Mesenchymal stem cell (in vitro differentiated cells and primary cell): ENCODE measurements around the gene PARP9.

Source experiments
- DNase-seq: peaks from one replicate; pipeline ENCODE4 v3.0.0-alpha.2; 2013
- H2AFZ ChIP-seq: one replicate; pipeline ENCODE4 v1.6.1; 2013; ENCODE audit warnings: low read depth, mild to moderate bottlenecking, control low read depth, inconsistent platforms, low read length, moderate library complexity
- H2AK5ac ChIP-seq: 2 replicates; pipeline ENCODE4 v1.6.1; 2013; ENCODE audit warnings: low read length, moderate library complexity, mild to moderate bottlenecking, inconsistent platforms; ENCODE audit not compliant: severe bottlenecking
- H2BK120ac ChIP-seq: one replicate; pipeline ENCODE4 v1.6.1; 2013; ENCODE audit warnings: low read depth, mild to moderate bottlenecking, inconsistent platforms, low read length, moderate library complexity
- H2BK12ac ChIP-seq, 2 experiments: one replicate each; pipeline ENCODE4 v1.6.1; 2013; ENCODE audit warnings: inconsistent platforms in 2 of 2, low read length in 2 of 2, mild to moderate bottlenecking in 2 of 2, moderate library complexity in 2 of 2, control low read depth in 1 of 2
- H2BK15ac ChIP-seq: one replicate; pipeline ENCODE4 v1.6.1; 2013; ENCODE audit warnings: mild to moderate bottlenecking, low read depth, inconsistent platforms; ENCODE audit not compliant: poor library complexity, severe bottlenecking
- H2BK5ac ChIP-seq: 2 replicates; pipeline ENCODE4 v1.6.1; 2013; ENCODE audit warnings: low read depth, mild to moderate bottlenecking, low read length, control low read depth, inconsistent platforms; ENCODE audit not compliant: poor library complexity, severe bottlenecking
- H3K14ac ChIP-seq, 2 experiments: one replicate each; pipeline ENCODE4 v1.6.1; 2013; ENCODE audit warnings: inconsistent platforms in 2 of 2, low read length in 2 of 2, control low read depth in 1 of 2, mild to moderate bottlenecking in 1 of 2, moderate library complexity in 1 of 2
- H3K18ac ChIP-seq, 2 experiments: one replicate each; pipeline ENCODE4 v1.6.1; 2013; ENCODE audit warnings: inconsistent platforms in 2 of 2, low read length in 2 of 2, control low read depth in 1 of 2, low read depth in 1 of 2, mild to moderate bottlenecking in 1 of 2
- H3K23ac ChIP-seq, 2 experiments: one replicate each; pipeline ENCODE4 v1.6.1; 2013; ENCODE audit warnings: inconsistent platforms in 2 of 2, low read length in 2 of 2, mild to moderate bottlenecking in 2 of 2, moderate library complexity in 2 of 2, control low read depth in 1 of 2
- H3K27ac ChIP-seq: 2 replicates; pipeline ENCODE4 v1.5.1; 2013; ENCODE audit warnings: mild to moderate bottlenecking, moderate library complexity, low read length, control low read depth, inconsistent platforms; ENCODE audit not compliant: poor library complexity, severe bottlenecking
- H3K27me3 ChIP-seq, 2 experiments: 2 replicates each; pipeline versions ENCODE4 v1.6.1 to v1.7.0; 2013; ENCODE audit warnings: low read length in 2 of 2, mild to moderate bottlenecking in 2 of 2, moderate library complexity in 2 of 2, control low read depth in 1 of 2, inconsistent platforms in 1 of 2; ENCODE audit not compliant: control insufficient read depth in 1 of 2, insufficient read depth in 1 of 2
- H3K36me3 ChIP-seq, 2 experiments: 2 replicates each; pipeline versions ENCODE4 v1.6.1 to v1.7.0; 2013; ENCODE audit warnings: low read length in 2 of 2, control low read depth in 1 of 2, inconsistent platforms in 1 of 2, low read depth in 1 of 2, mild to moderate bottlenecking in 1 of 2; ENCODE audit not compliant: insufficient read depth in 2 of 2, control insufficient read depth in 1 of 2
- H3K4ac ChIP-seq, 2 experiments: one replicate each; pipeline ENCODE4 v1.6.1; 2013; ENCODE audit warnings: inconsistent platforms in 2 of 2, low read length in 2 of 2, mild to moderate bottlenecking in 2 of 2, moderate library complexity in 2 of 2, control low read depth in 1 of 2, low read depth in 1 of 2
- H3K4me1 ChIP-seq: 2 replicates; pipeline ENCODE4 v1.6.1; 2013; ENCODE audit warnings: low read depth, low read length, control low read depth; ENCODE audit not compliant: control insufficient read depth, insufficient read depth
- H3K4me2 ChIP-seq: 2 replicates; pipeline ENCODE4 v1.6.1; 2013; ENCODE audit warnings: low read length, mild to moderate bottlenecking, inconsistent platforms; ENCODE audit not compliant: poor library complexity, severe bottlenecking
- H3K4me3 ChIP-seq, 2 experiments: 2 replicates each; pipeline versions ENCODE4 v1.5.1 to v1.7.0; 2013; ENCODE audit warnings: low read length in 2 of 2, mild to moderate bottlenecking in 2 of 2, control low read depth in 1 of 2, low read depth in 1 of 2; ENCODE audit not compliant: insufficient read depth in 1 of 2
- H3K79me1 ChIP-seq: replicated peaks from 2 replicates; pipeline ENCODE4 v1.6.1; 2013; ENCODE audit warnings: mild to moderate bottlenecking, control low read depth, low read length, inconsistent platforms; ENCODE audit not compliant: poor library complexity, severe bottlenecking
- H3K9ac ChIP-seq: 2 replicates; pipeline ENCODE4 v1.7.0; 2013; ENCODE audit warnings: mild to moderate bottlenecking, low read length, moderate library complexity
- H3K9me3 ChIP-seq: 2 replicates; pipeline ENCODE4 v1.7.0; 2013; ENCODE audit warnings: mild to moderate bottlenecking, low read length; ENCODE audit not compliant: control insufficient read depth
- H4K8ac ChIP-seq: one replicate; pipeline ENCODE4 v1.6.1; 2013; ENCODE audit warnings: inconsistent platforms, mild to moderate bottlenecking, low read length, moderate library complexity
- H4K91ac ChIP-seq: one replicate; pipeline ENCODE4 v1.6.1; 2013; ENCODE audit warnings: mild to moderate bottlenecking, low read length, inconsistent platforms
- WGBS: methylation state at CpG from one replicate; pipeline ENCODE4 v1.1.7; 2013; ENCODE audit warnings: mixed read lengths; 5-methylcytosine and 5-hydroxymethylcytosine counted together

PARP9 gene

DNA sequence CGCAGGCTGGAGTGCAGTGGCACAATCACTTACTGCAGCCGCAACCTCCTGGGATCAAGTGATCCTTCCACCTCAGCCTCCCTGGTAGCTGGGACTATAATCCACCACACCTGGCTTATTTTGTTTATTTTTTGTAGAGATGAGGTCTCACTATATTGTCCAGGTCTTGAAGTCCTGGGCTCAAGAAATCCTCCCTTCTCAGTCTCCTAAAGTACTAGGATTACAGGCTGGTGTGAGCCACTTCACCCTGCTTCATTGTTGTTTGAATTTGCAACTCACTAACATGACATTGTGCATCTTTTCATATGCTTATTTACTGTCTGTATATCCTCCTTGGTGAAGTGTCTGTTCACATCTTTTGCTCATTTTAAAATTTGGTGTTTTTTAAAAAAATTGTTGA, 23.5 kb upstream of the PARP9 start:
- Histone ChIP-seq H2BK120ac (no peak overlapping the region), H3K23ac (no peak overlapping the region), H2BK15ac (no peak overlapping the region), H3K14ac (no peak overlapping the region), H3K4me3 (no peak overlapping the region), H2AFZ (no peak overlapping the region), H3K27me3 (no peaks in the 10 kb centered on the region), H2AK5ac (no peak overlapping the region), H3K18ac (no peak overlapping the region), H3K27ac (no peak overlapping the region), H3K9ac (no peak overlapping the region), H3K4me1 (no peaks in the 10 kb centered on the region), H2BK5ac (no peak overlapping the region), H4K8ac (no peak overlapping the region), H2BK12ac (no peak overlapping the region), H3K4me2 (no peak overlapping the region), H4K91ac (no peak overlapping the region), H3K4ac (no peak overlapping the region), H3K36me3 (no peaks in the 10 kb centered on the region), H3K9me3 (peaks cover 16% of the 10 kb centered on the region), H3K79me1 (no peaks in the 10 kb centered on the region)
- DNase-seq: no peak
- no CpG with 5 or more reads among the region's 2 CpGs for WGBS

DNA sequence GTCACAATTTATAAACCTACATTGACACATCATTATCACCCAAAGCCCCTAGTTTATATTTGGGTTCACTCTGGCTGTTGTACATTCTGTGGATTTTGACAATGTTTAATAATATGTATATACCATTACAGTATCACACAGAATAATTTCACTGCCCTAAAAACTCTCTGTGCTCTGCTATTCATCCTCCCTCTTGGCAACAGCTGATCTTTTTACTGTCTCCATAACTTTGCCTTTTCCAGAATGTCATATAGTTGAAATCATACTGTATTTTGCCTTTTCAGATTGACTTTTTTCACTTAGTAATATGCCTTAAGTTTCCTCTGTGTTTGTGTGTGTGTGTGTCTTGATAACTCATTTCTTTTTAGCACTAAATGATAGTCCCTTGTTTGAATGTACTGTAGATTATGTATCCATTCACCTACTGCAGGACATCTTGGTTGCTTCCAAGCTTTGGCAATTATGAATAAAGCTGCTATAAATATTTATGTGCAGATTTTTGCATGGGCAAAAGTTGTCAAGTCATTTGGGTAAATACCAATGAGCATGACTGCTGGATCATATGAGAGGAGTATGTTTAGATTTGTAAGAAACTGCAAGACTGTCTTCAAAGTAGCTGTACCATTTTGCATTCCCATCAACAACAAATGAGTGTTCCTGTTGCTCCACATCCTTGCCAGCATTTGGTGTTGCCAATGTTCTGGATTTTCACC, 22.8 kb upstream of the PARP9 start:
- Histone ChIP-seq H3K14ac (no peak overlapping the region), H3K4ac (no peak overlapping the region), H4K8ac (no peak overlapping the region), H2AFZ (no peak overlapping the region), H3K9me3 (peaks cover 22% of the 10 kb centered on the region), H2AK5ac (no peak overlapping the region), H3K4me3 (no peak overlapping the region), H3K4me1 (no peaks in the 10 kb centered on the region), H3K23ac (no peak overlapping the region), H2BK12ac (no peak overlapping the region), H3K9ac (no peak overlapping the region), H3K4me2 (no peak overlapping the region), H3K79me1 (no peaks in the 10 kb centered on the region), H4K91ac (no peak overlapping the region), H3K18ac (no peak overlapping the region), H2BK5ac (no peak overlapping the region), H2BK120ac (no peak overlapping the region), H2BK15ac (no peak overlapping the region), H3K27ac (no peak overlapping the region), H3K27me3 (no peaks in the 10 kb centered on the region), H3K36me3 (no peaks in the 10 kb centered on the region)
- DNase-seq: no peak

DNA sequence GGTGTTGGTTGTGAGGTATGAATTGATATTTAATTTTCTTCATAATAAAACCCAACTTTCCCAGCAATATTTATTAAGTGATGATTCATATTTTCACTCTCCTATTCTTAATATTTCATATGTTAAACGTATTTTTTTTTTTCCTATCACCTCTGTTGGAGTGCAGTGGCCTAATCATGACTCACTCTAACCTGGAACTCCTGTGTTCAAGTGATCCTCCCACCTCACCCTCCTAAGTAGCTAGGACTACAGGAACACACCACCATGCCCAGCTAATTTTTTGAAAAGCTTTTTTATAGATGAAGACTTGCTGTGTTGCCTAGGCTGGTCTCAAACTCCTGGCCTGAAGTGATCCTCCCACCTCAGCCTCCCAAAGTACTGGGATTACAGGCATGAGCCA, 22.0 kb upstream of the PARP9 start:
- no peak overlapping the region for H4K8ac ChIP-seq
- H4K91ac ChIP-seq: no peak overlapping the region
- no peak overlapping the region for H3K9ac ChIP-seq
- H3K79me1 ChIP-seq: no peaks in the 10 kb centered on the region
- no peaks in the 10 kb centered on the region for H3K36me3 ChIP-seq
- no peak overlapping the region for H2BK15ac ChIP-seq
- H3K27me3 ChIP-seq: no peaks in the 10 kb centered on the region
- 67% methylated on average over 1 of the region's 1 CpG for WGBS
- no peak overlapping the region for H3K14ac ChIP-seq
- no peak overlapping the region for H2BK12ac ChIP-seq
- no peak overlapping the region for H3K4me2 ChIP-seq
- no peak overlapping the region for H2AK5ac ChIP-seq
- no peak overlapping the region for H3K4ac ChIP-seq
- no peak overlapping the region for H2AFZ ChIP-seq
- no peak overlapping the region for H3K4me3 ChIP-seq
- H3K18ac ChIP-seq: no peak overlapping the region
- H2BK5ac ChIP-seq: no peak overlapping the region
- H2BK120ac ChIP-seq: no peak overlapping the region
- no peak for DNase-seq
- H3K9me3 ChIP-seq: peaks cover 31% of the 10 kb centered on the region
- no peak overlapping the region for H3K27ac ChIP-seq
- H3K23ac ChIP-seq: no peak overlapping the region
- no peaks in the 10 kb centered on the region for H3K4me1 ChIP-seq

DNA sequence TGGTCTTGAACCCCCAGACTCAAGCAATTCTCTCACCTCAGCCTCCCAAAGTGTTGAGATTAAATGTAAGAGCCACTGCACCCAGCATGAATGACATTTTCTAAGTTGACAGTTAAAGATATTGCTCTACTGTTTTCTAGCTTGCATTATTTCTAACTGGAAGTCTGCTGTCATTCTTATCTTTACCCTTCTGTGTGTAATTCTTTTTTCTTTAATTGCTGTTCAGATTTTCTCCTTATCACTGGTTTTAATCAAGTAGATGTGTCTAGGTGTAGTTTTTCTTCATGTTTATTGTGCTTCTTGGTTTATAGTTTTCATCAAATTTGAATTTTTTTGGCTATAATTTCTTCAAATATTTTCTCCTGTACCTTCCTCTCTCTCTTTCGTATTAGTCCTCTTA, 18.3 kb upstream of the PARP9 start:
- H3K23ac ChIP-seq: no peak overlapping the region
- no peaks in the 10 kb centered on the region for H3K27me3 ChIP-seq
- H3K4me3 ChIP-seq: no peak overlapping the region
- WGBS: no CpG with 5 or more reads among the region's 1 CpG
- no peaks in the 10 kb centered on the region for H3K79me1 ChIP-seq
- H2AFZ ChIP-seq: no peak overlapping the region
- H3K4ac ChIP-seq: no peak overlapping the region
- H4K8ac ChIP-seq: no peak overlapping the region
- peaks cover 4% of the 10 kb centered on the region for H3K4me1 ChIP-seq
- H2BK12ac ChIP-seq: no peak overlapping the region
- H3K14ac ChIP-seq: no peak overlapping the region
- no peak overlapping the region for H2AK5ac ChIP-seq
- no peak overlapping the region for H2BK5ac ChIP-seq
- DNase-seq: no peak
- H3K18ac ChIP-seq: no peak overlapping the region
- no peaks in the 10 kb centered on the region for H3K36me3 ChIP-seq
- H3K27ac ChIP-seq: no peak overlapping the region
- no peak overlapping the region for H2BK120ac ChIP-seq
- peaks cover 36% of the 10 kb centered on the region for H3K9me3 ChIP-seq
- no peak overlapping the region for H4K91ac ChIP-seq
- no peak overlapping the region for H3K4me2 ChIP-seq
- H2BK15ac ChIP-seq: no peak overlapping the region
- H3K9ac ChIP-seq: no peak overlapping the region
